ENCODE data around the gene PLXDC1.

PLXDC1 gene

GRCh38 chr17:39151150-39151942 is at the start of gene PLXDC1:
Gene PLXDC1, minus strand, starts transcription at chr17:39151637. Its CDS starts 200 bp downstream, at chr17:39151437.
- no peak for DNase-seq (ENCODE audit: low read depth)

- no peak for DNase-seq (ENCODE audit: low read depth)
Measured at GRCh38 chr17:39200957-39201510, 49.6 kb upstream of the PLXDC1 start.

- DNase-seq (ENCODE audit: low read depth), result peak; percentile 51
Measured at GRCh38 chr17:39200070-39200879, 48.8 kb upstream of the PLXDC1 start, which contains the start of gene RPL19. Gene RPL19, plus strand, starts transcription at chr17:39200283. Its CDS starts 62 bp downstream, at chr17:39200345.

- peak; percentile 79 for DNase-seq (ENCODE audit: low read depth)
Measured at GRCh38 chr17:39199820-39200069, 48.3 kb upstream of the PLXDC1 start.

- no peak for DNase-seq (ENCODE audit: low read depth)
Measured at GRCh38 chr17:39198186-39198566, 46.7 kb upstream of the PLXDC1 start.

GRCh38 chr17:39197380-39198185 is 46.1 kb upstream of the PLXDC1 start, which contains the start of gene CACNB1:
Gene CACNB1, minus strand, starts transcription at chr17:39197669. Its CDS starts 174 bp downstream, at chr17:39197495.
- peak; percentile 37 for DNase-seq (ENCODE audit: low read depth)

- DNase-seq (ENCODE audit: low read depth), result no peak
Measured at GRCh38 chr17:39196808-39197291, 45.4 kb upstream of the PLXDC1 start.

GRCh38 chr17:39196241-39196807 is 44.9 kb upstream of the PLXDC1 start:
- DNase-seq (ENCODE audit: low read depth), result no peak

- DNase-seq (ENCODE audit: low read depth), result no peak
Measured at GRCh38 chr17:39195568-39196160, 44.2 kb upstream of the PLXDC1 start.

GRCh38 chr17:39194985-39195524 is 43.6 kb upstream of the PLXDC1 start:
- DNase-seq (ENCODE audit: low read depth), result no peak

- no peak for DNase-seq (ENCODE audit: low read depth)
Measured at GRCh38 chr17:39194089-39194984, 42.9 kb upstream of the PLXDC1 start.

GRCh38 chr17:39193346-39193745 is 41.9 kb upstream of the PLXDC1 start:
- no peak for DNase-seq (ENCODE audit: low read depth)

GRCh38 chr17:39192901-39193300 is 41.5 kb upstream of the PLXDC1 start:
- no peak for DNase-seq (ENCODE audit: low read depth)

GRCh38 chr17:39191750-39192510 is 40.5 kb upstream of the PLXDC1 start:
- no peak for DNase-seq (ENCODE audit: low read depth)

GRCh38 chr17:39187152-39187830 is 35.9 kb upstream of the PLXDC1 start:
- DNase-seq (ENCODE audit: low read depth), result no peak

- DNase-seq (ENCODE audit: low read depth), result no peak
Measured at GRCh38 chr17:39186481-39187002, 35.1 kb upstream of the PLXDC1 start.

GRCh38 chr17:39183720-39184119 is 32.3 kb upstream of the PLXDC1 start:
- no peak for DNase-seq (ENCODE audit: low read depth)

- DNase-seq (ENCODE audit: low read depth), result no peak
Measured at GRCh38 chr17:39183045-39183444, 31.6 kb upstream of the PLXDC1 start.

All from stimulated activated CD8-positive, alpha-beta memory T cell treated with anti-CD3 and anti-CD28 coated beads, Interleukin-7, amount 100 ng/mL, for 24 hours (primary cell).